Neuronal stem cell (in vitro differentiated cells): ENCODE measurements around the gene KRT6A.

Experiments
- DNase-seq: peaks from one replicate; pipeline ENCODE4 v3.0.0-alpha.2; 2013; ENCODE audit warnings: low spot score
- H2AFZ ChIP-seq: one replicate; pipeline ENCODE4 v1.6.1; 2013; ENCODE audit warnings: mild to moderate bottlenecking, low read length, inconsistent platforms
- H2AK5ac ChIP-seq: 2 replicates; pipeline ENCODE4 v1.6.1; 2013; ENCODE audit warnings: low read depth, mild to moderate bottlenecking, inconsistent platforms, low read length, moderate library complexity, mixed read lengths
- H2BK120ac ChIP-seq: 2 replicates; pipeline ENCODE4 v1.6.1; 2013; ENCODE audit warnings: low read depth, mild to moderate bottlenecking, inconsistent platforms, low read length, moderate library complexity, mixed read lengths
- H2BK12ac ChIP-seq: one replicate; pipeline ENCODE4 v1.6.1; 2013; ENCODE audit warnings: low read length, inconsistent platforms
- H2BK15ac ChIP-seq: 2 replicates; pipeline ENCODE4 v1.6.1; 2013; ENCODE audit warnings: mild to moderate bottlenecking, low read length, inconsistent platforms, mixed read lengths
- H2BK5ac ChIP-seq: one replicate; pipeline ENCODE4 v1.6.1; 2013; ENCODE audit warnings: inconsistent platforms, mild to moderate bottlenecking, low read length, moderate library complexity
- H3K14ac ChIP-seq: one replicate; pipeline ENCODE4 v1.6.1; 2013; ENCODE audit warnings: low read length, inconsistent platforms
- H3K18ac ChIP-seq: 2 replicates; pipeline ENCODE4 v1.6.1; 2013; ENCODE audit warnings: low read length, inconsistent platforms
- H3K23ac ChIP-seq: 2 replicates; pipeline ENCODE4 v1.6.1; 2013; ENCODE audit warnings: low read depth, mild to moderate bottlenecking, mixed read lengths, low read length, inconsistent platforms; ENCODE audit not compliant: poor library complexity
- H3K27ac ChIP-seq: replicated peaks from 3 replicates; pipeline ENCODE4 v1.5.1; 2013; ENCODE audit warnings: low read length, inconsistent platforms
- H3K27me3 ChIP-seq, 3 experiments: 2 replicates each; pipeline ENCODE4 v1.6.1; 2013; ENCODE audit warnings: low read length in 3 of 3, mild to moderate bottlenecking in 2 of 3, inconsistent platforms in 1 of 3, low read depth in 1 of 3, mixed read lengths in 1 of 3, moderate library complexity in 1 of 3; ENCODE audit not compliant: control insufficient read depth in 3 of 3, insufficient read depth in 3 of 3
- H3K36me3 ChIP-seq, 2 donors: replicated peaks in 1 of 2; 2 replicates each; pipeline ENCODE4 v1.6.1; 2013; ENCODE audit warnings: low read length in 2 of 2; ENCODE audit not compliant: control insufficient read depth in 2 of 2, insufficient read depth in 2 of 2
- H3K4ac ChIP-seq: 2 replicates; pipeline ENCODE4 v1.6.1; 2013; ENCODE audit warnings: inconsistent platforms, mild to moderate bottlenecking, low read length, moderate library complexity
- H3K4me1 ChIP-seq, 2 donors: 1 replicate in 1 of 2; 2 replicates in 1 of 2; pipeline ENCODE4 v1.6.1; 2013; ENCODE audit warnings: low read length in 2 of 2, low read depth in 1 of 2; ENCODE audit not compliant: control insufficient read depth in 2 of 2, insufficient read depth in 1 of 2
- H3K4me2 ChIP-seq: one replicate; pipeline ENCODE4 v1.6.1; 2013; ENCODE audit warnings: mild to moderate bottlenecking, low read length, inconsistent platforms; ENCODE audit not compliant: insufficient read depth, poor library complexity, severe bottlenecking
- H3K4me3 ChIP-seq, 2 donors: 2 replicates each; pipeline ENCODE4 v1.5.1; 2013; ENCODE audit warnings: low read length in 2 of 2, mild to moderate bottlenecking in 2 of 2, inconsistent platforms in 1 of 2, moderate library complexity in 1 of 2
- H3K79me1 ChIP-seq: one replicate; pipeline ENCODE4 v1.6.1; 2013; ENCODE audit warnings: low read depth, mild to moderate bottlenecking, inconsistent platforms, low read length, moderate library complexity
- H3K9ac ChIP-seq: one replicate; pipeline ENCODE4 v1.6.1; 2013; ENCODE audit warnings: mild to moderate bottlenecking, low read depth, low read length, inconsistent platforms; ENCODE audit not compliant: poor library complexity
- H3K9me3 ChIP-seq, 2 donors: replicated peaks in 1 of 2; 2 replicates each; pipeline versions ENCODE3 to v1.6.1; 2013; ENCODE audit warnings: low read length in 2 of 2, mild to moderate bottlenecking in 2 of 2, inconsistent platforms in 1 of 2, low read depth in 1 of 2, mixed read lengths in 1 of 2, moderate library complexity in 1 of 2; ENCODE audit not compliant: control insufficient read depth in 2 of 2, insufficient read depth in 1 of 2
- H4K8ac ChIP-seq: one replicate; pipeline ENCODE4 v1.6.1; 2013; ENCODE audit warnings: low read depth, mild to moderate bottlenecking, inconsistent platforms, low read length, moderate library complexity
- H4K91ac ChIP-seq: one replicate; pipeline ENCODE4 v1.6.1; 2013; ENCODE audit warnings: low read length, low read depth, mild to moderate bottlenecking, inconsistent platforms; ENCODE audit not compliant: poor library complexity
- WGBS, 2 donors: extraction: QIAGEN DNeasy Blood & Tissue Kit; methylation state at CpG; one replicate each; pipeline ENCODE4 v1.1.7; 2013; ENCODE audit warnings: missing lambda C conversion rate in 2 of 2, mixed read lengths in 1 of 2; ENCODE audit not compliant: insufficient read length in 2 of 2, insufficient replicate concordance in 1 of 2; ENCODE audit errors: extremely low coverage in 2 of 2; 5-methylcytosine and 5-hydroxymethylcytosine counted together

Gene KRT6A

GRCh38 chr12:52442600-52443061 is 50.4 kb downstream of the KRT6A start:
- no peak overlapping the region for H4K8ac ChIP-seq
- no peaks in the 10 kb centered on the region for H3K79me1 ChIP-seq
- no peak overlapping the region for H3K4ac ChIP-seq
- H3K27me3 ChIP-seq: no peaks in the 10 kb centered on the region
- no peak overlapping the region for H3K23ac ChIP-seq
- no peak overlapping the region for H3K4me3 ChIP-seq
- no peak overlapping the region for H2BK5ac ChIP-seq
- no peak overlapping the region for H2BK15ac ChIP-seq
- no peaks in the 10 kb centered on the region for H3K9me3 ChIP-seq
- H2BK12ac ChIP-seq: no peak overlapping the region
- no peak overlapping the region for H2BK120ac ChIP-seq
- DNase-seq: no peak
- peak overlapping the region; percentile 21 for H3K27ac ChIP-seq
- no peak overlapping the region for H2AK5ac ChIP-seq
- H3K4me1 ChIP-seq: peaks cover 0 to 19% of the 10 kb centered on the region in 2 donors
- peak overlapping the region; percentile 45 for H3K18ac ChIP-seq
- H3K9ac ChIP-seq: peak overlapping the region; percentile 46
- no peak overlapping the region for H2AFZ ChIP-seq
- H4K91ac ChIP-seq: no peak overlapping the region
- H3K36me3 ChIP-seq: no peaks in the 10 kb centered on the region
- no peak overlapping the region for H3K4me2 ChIP-seq
- no peak overlapping the region for H3K14ac ChIP-seq
- WGBS, 2 donors: no CpG with 5 or more reads among the region's 6 CpGs

- H3K36me3 ChIP-seq: no peaks in the 10 kb centered on the region
- no peak overlapping the region for H2BK15ac ChIP-seq
- no CpG with 5 or more reads among the region's 9 CpGs for WGBS, 2 donors
- no peak overlapping the region for H3K23ac ChIP-seq
- no peak overlapping the region for H2AK5ac ChIP-seq
- no peak overlapping the region for H4K8ac ChIP-seq
- no peak overlapping the region for H2BK5ac ChIP-seq
- no peak for DNase-seq
- H3K27me3 ChIP-seq: no peaks in the 10 kb centered on the region
- no peak overlapping the region for H2BK120ac ChIP-seq
- peak overlapping the region; percentile 8 for H3K18ac ChIP-seq
- no peak overlapping the region for H3K4me2 ChIP-seq
- no peak overlapping the region for H3K4ac ChIP-seq
- H3K9ac ChIP-seq: no peak overlapping the region
- H3K14ac ChIP-seq: no peak overlapping the region
- no peak overlapping the region for H2AFZ ChIP-seq
- H2BK12ac ChIP-seq: peak overlapping the region; percentile 19
- no peak overlapping the region for H4K91ac ChIP-seq
- peak overlapping the region; percentile 55 for H3K27ac ChIP-seq
- H3K79me1 ChIP-seq: no peaks in the 10 kb centered on the region
- H3K4me1 ChIP-seq: peaks cover 0 to 19% of the 10 kb centered on the region in 2 donors
- no peak overlapping the region for H3K4me3 ChIP-seq
- no peaks in the 10 kb centered on the region for H3K9me3 ChIP-seq
Observed at GRCh38 chr12:52441320-52441911, 51.6 kb downstream of the KRT6A start.

- Histone ChIP-seq H2BK120ac (no peak overlapping the region), H3K36me3 (no peaks in the 10 kb centered on the region), H2BK5ac (no peak overlapping the region), H3K27ac (no peak overlapping the region), H2AK5ac (no peak overlapping the region), H2BK12ac (no peak overlapping the region), H3K18ac (peak overlapping the region; percentile 15), H3K23ac (no peak overlapping the region), H4K8ac (no peak overlapping the region), H3K4me3 (no peak overlapping the region), H3K4ac (no peak overlapping the region), H4K91ac (no peak overlapping the region), H3K27me3 (no peaks in the 10 kb centered on the region), H3K9ac (no peak overlapping the region), H3K79me1 (no peaks in the 10 kb centered on the region), H3K4me1 (peaks cover 0 to 21% of the 10 kb centered on the region in 2 donors), H2AFZ (no peak overlapping the region), H3K14ac (no peak overlapping the region), H3K9me3 (no peaks in the 10 kb centered on the region), H3K4me2 (no peak overlapping the region), H2BK15ac (no peak overlapping the region)
- no CpG with 5 or more reads among the region's 5 CpGs for WGBS, 2 donors
- no peak for DNase-seq
Observed at GRCh38 chr12:52440821-52441319, 52.2 kb downstream of the KRT6A start.

GRCh38 chr12:52439845-52440244 is 53.2 kb downstream of the KRT6A start:
- Histone ChIP-seq H3K9ac (no peak overlapping the region), H2BK5ac (no peak overlapping the region), H2AK5ac (no peak overlapping the region), H2AFZ (no peak overlapping the region), H3K18ac (peak overlapping the region; percentile 1), H3K9me3 (no peaks in the 10 kb centered on the region), H3K4me2 (no peak overlapping the region), H3K23ac (no peak overlapping the region), H3K27me3 (no peaks in the 10 kb centered on the region), H2BK12ac (no peak overlapping the region), H3K4ac (no peak overlapping the region), H3K36me3 (no peaks in the 10 kb centered on the region), H4K91ac (no peak overlapping the region), H2BK15ac (no peak overlapping the region), H3K79me1 (no peaks in the 10 kb centered on the region), H3K4me1 (peaks cover 0 to 22% of the 10 kb centered on the region in 2 donors), H3K14ac (no peak overlapping the region), H3K27ac (no peak overlapping the region), H2BK120ac (no peak overlapping the region), H4K8ac (peak overlapping the region; percentile 93), H3K4me3 (no peak overlapping the region)
- WGBS, 2 donors: no CpG with 5 or more reads among the region's 2 CpGs
- DNase-seq: no peak
